HepG2 (cell line): Measurements from ENCODE around the gene PGPEP1. TPM values are rescaled to one million over a fixed set of nuclear protein-coding genes. Genes with fewer than 3 reads are reported as not detected.

Experiments used
- ARNT ChIP-seq: fragments of 450-650 bp; IDR thresholded peaks from 2 replicates; pipeline ENCODE4 v1.6.1; 2017
- FOXP4 ChIP-seq: sonication (generic); formaldehyde crosslinking; IDR thresholded peaks from 2 replicates; pipeline ENCODE4 v1.4.0; 2020; ENCODE audit warnings: missing genetic modification reagents
- HINFP ChIP-seq: sonication (generic); formaldehyde crosslinking; IDR thresholded peaks from 2 replicates; pipeline ENCODE4 v1.4.0; 2020; ENCODE audit warnings: low read depth, mild to moderate bottlenecking, missing genetic modification reagents
- IKZF4 ChIP-seq: sonication (generic); formaldehyde crosslinking; IDR thresholded peaks from 2 replicates; pipeline ENCODE4 v1.5.1; 2020; ENCODE audit warnings: borderline replicate concordance, mild to moderate bottlenecking, low read depth, missing genetic modification reagents; ENCODE audit errors: not compliant biosample characterization
- MTA3 ChIP-seq: sonication (generic); formaldehyde crosslinking; IDR thresholded peaks from 2 replicates; pipeline ENCODE4 v1.4.0; 2020; ENCODE audit warnings: missing genetic modification reagents
- NCOR1 ChIP-seq: fragments of 200-600 bp; sonication (generic); IDR thresholded peaks from 2 replicates; pipeline ENCODE4 v1.7.0; 2017; ENCODE audit warnings: antibody characterized with exemption, low read length, borderline replicate concordance
- RARG ChIP-seq: sonication (generic); formaldehyde crosslinking; IDR thresholded peaks from 2 replicates; pipeline ENCODE4 v1.4.0; 2020; ENCODE audit warnings: low read depth, mild to moderate bottlenecking, missing genetic modification reagents
- SRSF1 ChIP-seq: fragments of 200-400 bp; formaldehyde crosslinking; optimal IDR thresholded peaks from 2 replicates; pipeline ENCODE3; 2017; ENCODE audit warnings: mild to moderate bottlenecking, low read depth, low read length, moderate library complexity
- ZMYM4 ChIP-seq: sonication (generic); formaldehyde crosslinking; IDR thresholded peaks from 2 replicates; pipeline ENCODE4 v1.8.1; 2023; ENCODE audit warnings: mild to moderate bottlenecking, missing genetic modification reagents
- ZNF205 ChIP-seq: IDR thresholded peaks from 2 replicates; pipeline ENCODE4 v1.6.1; 2018; ENCODE audit warnings: missing biosample characterization, missing genetic modification reagents
- ZNF234 ChIP-seq: sonication (generic); formaldehyde crosslinking; conservative IDR thresholded peaks from 2 replicates; pipeline ENCODE4 v1.5.1; 2020; ENCODE audit warnings: mild to moderate bottlenecking, missing genetic modification reagents
- ZNF296 ChIP-seq: sonication (generic); formaldehyde crosslinking; conservative IDR thresholded peaks from 2 replicates; pipeline ENCODE4 v1.5.0; 2020; ENCODE audit warnings: mild to moderate bottlenecking, missing genetic modification reagents
- ZNF33A ChIP-seq: sonication (generic); formaldehyde crosslinking; IDR thresholded peaks from 2 replicates; pipeline ENCODE4 v1.5.1; 2020; ENCODE audit warnings: missing genetic modification reagents, mild to moderate bottlenecking, moderate library complexity, borderline replicate concordance
- ZNF557 ChIP-seq: sonication (generic); formaldehyde crosslinking; IDR thresholded peaks from 2 replicates; pipeline ENCODE4 v1.4.0; 2020; ENCODE audit warnings: missing genetic modification reagents
- ZNF569 ChIP-seq: sonication (generic); formaldehyde crosslinking; IDR thresholded peaks from 2 replicates; pipeline ENCODE4 v1.5.0; 2020; ENCODE audit warnings: mild to moderate bottlenecking, missing genetic modification reagents, moderate library complexity, borderline replicate concordance
- ZNF841 ChIP-seq: sonication (generic); formaldehyde crosslinking; IDR thresholded peaks from 2 replicates; pipeline ENCODE4 v1.8.1; 2023; ENCODE audit warnings: missing genetic modification reagents, borderline replicate concordance
- ZSCAN30 ChIP-seq: sonication (generic); formaldehyde crosslinking; IDR thresholded peaks from 2 replicates; pipeline ENCODE4 v1.5.0; 2020; ENCODE audit warnings: mild to moderate bottlenecking, missing genetic modification reagents
- polyA plus RNA-seq, 8 experiments: library from polyadenylated mRNA; depleted of rRNA in 3 of 8; stranded (reverse) in 7 of 8; unstranded in 1 of 8; fragments of >200 nt; fragmentation: Illumina TruSeq in 4 of 8; extraction: Trizol in 4 of 8; gene quantifications; 2 replicates each; pipeline versions ENCODE4 v1.2.1 to v1.2.3, GENCODE V29; 2011 to 2016; ENCODE audit warnings: low read depth in 4 of 8, missing spikeins in 1 of 8, mixed read lengths in 1 of 8; ENCODE audit not compliant: insufficient read depth in 1 of 8
- total RNA-seq, 5 experiments: library from RNA; depleted of rRNA; stranded (reverse); fragments of >200 nt; fragmentation: Illumina TruSeq; extraction: Trizol; gene quantifications; 2 replicates each; pipeline ENCODE4 v1.2.3, GENCODE V29; 2016; ENCODE audit warnings: low read depth in 1 of 5
- TF ChIP-seq, protein P1 (sequence below): sonication (generic); formaldehyde crosslinking; IDR thresholded peaks from 2 replicates; pipeline ENCODE4 v1.5.0; 2020; ENCODE audit warnings: mild to moderate bottlenecking, missing genetic modification reagents
- TF ChIP-seq, protein P2 (sequence below): sonication (generic); formaldehyde crosslinking; IDR thresholded peaks from 2 replicates; pipeline ENCODE4 v1.4.0; 2020; ENCODE audit warnings: missing genetic modification reagents, borderline replicate concordance
- TF ChIP-seq, protein P3 (sequence below): sonication (generic); formaldehyde crosslinking; IDR thresholded peaks from 2 replicates; pipeline ENCODE4 v1.4.0; 2020; ENCODE audit warnings: missing genetic modification reagents, mild to moderate bottlenecking, borderline replicate concordance

PGPEP1 gene
- total and polyA plus RNA-seq, 2 of the 13 experiments (the other 11 are each of a cell fraction or from before 2014, with no cell fraction given) = 53.1 to 56.6 TPM

- TF ChIP-seq, protein P1, sequence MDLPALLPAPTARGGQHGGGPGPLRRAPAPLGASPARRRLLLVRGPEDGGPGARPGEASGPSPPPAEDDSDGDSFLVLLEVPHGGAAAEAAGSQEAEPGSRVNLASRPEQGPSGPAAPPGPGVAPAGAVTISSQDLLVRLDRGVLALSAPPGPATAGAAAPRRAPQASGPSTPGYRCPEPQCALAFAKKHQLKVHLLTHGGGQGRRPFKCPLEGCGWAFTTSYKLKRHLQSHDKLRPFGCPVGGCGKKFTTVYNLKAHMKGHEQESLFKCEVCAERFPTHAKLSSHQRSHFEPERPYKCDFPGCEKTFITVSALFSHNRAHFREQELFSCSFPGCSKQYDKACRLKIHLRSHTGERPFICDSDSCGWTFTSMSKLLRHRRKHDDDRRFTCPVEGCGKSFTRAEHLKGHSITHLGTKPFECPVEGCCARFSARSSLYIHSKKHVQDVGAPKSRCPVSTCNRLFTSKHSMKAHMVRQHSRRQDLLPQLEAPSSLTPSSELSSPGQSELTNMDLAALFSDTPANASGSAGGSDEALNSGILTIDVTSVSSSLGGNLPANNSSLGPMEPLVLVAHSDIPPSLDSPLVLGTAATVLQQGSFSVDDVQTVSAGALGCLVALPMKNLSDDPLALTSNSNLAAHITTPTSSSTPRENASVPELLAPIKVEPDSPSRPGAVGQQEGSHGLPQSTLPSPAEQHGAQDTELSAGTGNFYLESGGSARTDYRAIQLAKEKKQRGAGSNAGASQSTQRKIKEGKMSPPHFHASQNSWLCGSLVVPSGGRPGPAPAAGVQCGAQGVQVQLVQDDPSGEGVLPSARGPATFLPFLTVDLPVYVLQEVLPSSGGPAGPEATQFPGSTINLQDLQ (CRISPR knock-in tag) = peak; percentile 68; the same call in 1 of the 2 replicates
- TF ChIP-seq ZNF296 (CRISPR knock-in tag) = no peak
- no peak for TF ChIP-seq ZNF569 (CRISPR knock-in tag)
- no peak for TF ChIP-seq ZNF205 (CRISPR knock-in tag)
- no peak for TF ChIP-seq RARG (CRISPR knock-in tag)
- TF ChIP-seq, protein P2, sequence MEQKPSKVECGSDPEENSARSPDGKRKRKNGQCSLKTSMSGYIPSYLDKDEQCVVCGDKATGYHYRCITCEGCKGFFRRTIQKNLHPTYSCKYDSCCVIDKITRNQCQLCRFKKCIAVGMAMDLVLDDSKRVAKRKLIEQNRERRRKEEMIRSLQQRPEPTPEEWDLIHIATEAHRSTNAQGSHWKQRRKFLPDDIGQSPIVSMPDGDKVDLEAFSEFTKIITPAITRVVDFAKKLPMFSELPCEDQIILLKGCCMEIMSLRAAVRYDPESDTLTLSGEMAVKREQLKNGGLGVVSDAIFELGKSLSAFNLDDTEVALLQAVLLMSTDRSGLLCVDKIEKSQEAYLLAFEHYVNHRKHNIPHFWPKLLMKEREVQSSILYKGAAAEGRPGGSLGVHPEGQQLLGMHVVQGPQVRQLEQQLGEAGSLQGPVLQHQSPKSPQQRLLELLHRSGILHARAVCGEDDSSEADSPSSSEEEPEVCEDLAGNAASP = peak; percentile 59; the same call in 1 of the 2 replicates
- TF ChIP-seq ZNF234 (CRISPR knock-in tag) = no peak
- TF ChIP-seq ZNF557 (CRISPR knock-in tag) = no peak
- TF ChIP-seq, protein P3, sequence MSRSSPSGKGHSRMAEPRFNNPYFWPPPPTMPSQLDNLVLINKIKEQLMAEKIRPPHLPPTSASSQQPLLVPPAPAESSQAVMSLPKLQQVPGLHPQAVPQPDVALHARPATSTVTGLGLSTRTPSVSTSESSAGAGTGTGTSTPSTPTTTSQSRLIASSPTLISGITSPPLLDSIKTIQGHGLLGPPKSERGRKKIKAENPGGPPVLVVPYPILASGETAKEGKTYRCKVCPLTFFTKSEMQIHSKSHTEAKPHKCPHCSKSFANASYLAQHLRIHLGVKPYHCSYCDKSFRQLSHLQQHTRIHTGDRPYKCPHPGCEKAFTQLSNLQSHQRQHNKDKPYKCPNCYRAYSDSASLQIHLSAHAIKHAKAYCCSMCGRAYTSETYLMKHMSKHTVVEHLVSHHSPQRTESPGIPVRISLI (CRISPR knock-in tag) = no peak; the same call in 1 of the 2 replicates
- peak; percentile 70 for TF ChIP-seq FOXP4 (CRISPR knock-in tag)
- no peak for TF ChIP-seq SRSF1
- no peak for TF ChIP-seq ARNT
- TF ChIP-seq ZNF33A (CRISPR knock-in tag) = peak; percentile 86; the same call in 1 of the 2 replicates
- peak; percentile 25; the same call in 1 of the 2 replicates for TF ChIP-seq ZMYM4 (CRISPR knock-in tag)
- no peak for TF ChIP-seq IKZF4 (CRISPR knock-in tag)
- TF ChIP-seq MTA3 (CRISPR knock-in tag) = no peak
- 0 out of 2 replicates have a peak, but pooled peaks have one; percentile 53 for TF ChIP-seq HINFP (CRISPR knock-in tag)
- TF ChIP-seq ZNF841 (CRISPR knock-in tag) = no peak
- TF ChIP-seq NCOR1 = no peak
- no peak for TF ChIP-seq ZSCAN30
Observed at GRCh38 chr19:18304458-18305310, 35.7 kb upstream of the PGPEP1 start (continued).
